B cell (primary cell): Measurements from ENCODE around the gene OCA2. TPM values are rescaled to one million over a fixed set of nuclear protein-coding genes. Genes with fewer than 3 reads are reported as not detected.

Experiments
- ATAC-seq: fragments of 200-7000 bp; cut with Tn5 transposase; one replicate; pipeline ENCODE4 v1.10.0; 2021; ENCODE audit warnings: low read depth, mild to moderate bottlenecking, moderate number of reproducible peaks, moderate library complexity
- CTCF ChIA-PET: fragments of 350-600 bp; sonication (Branson Sonifier 250); formaldehyde crosslinking; loops from one replicate; lab custom pipeline; 2021; ENCODE audit warnings: antibody characterized with exemption, inconsistent platforms; lab: Charles Lee
- POLR2A ChIA-PET: fragments of 350-600 bp; sonication (Branson Sonifier 250); formaldehyde crosslinking; loops from one replicate; lab custom pipeline; 2021; ENCODE audit warnings: antibody characterized with exemption; lab: Charles Lee
- DNase-seq: peaks from one replicate; pipeline ENCODE4 v3.0.0; 2013
- H2AFZ ChIP-seq: 2 replicates; pipeline ENCODE4 v1.6.1; 2012; ENCODE audit warnings: mild to moderate bottlenecking, low read depth, low read length; ENCODE audit not compliant: insufficient read depth, poor library complexity, severe bottlenecking
- H3K27ac ChIP-seq, 2 donors: 1 replicate in 1 of 2; 2 replicates in 1 of 2; pipeline ENCODE4 v1.5.1; 2012 to 2013; ENCODE audit warnings: low read length in 2 of 2, mild to moderate bottlenecking in 2 of 2, moderate library complexity in 1 of 2
- H3K27me3 ChIP-seq, 4 experiments: fragments of 200-600 bp in 1 of 4; sonication (generic) in 1 of 4; replicated peaks in 1 of 4; 1 replicate in 2 of 4; 2 replicates in 2 of 4; pipeline versions ENCODE4 v1.6.1 to v1.7.0; 2013 to 2016; ENCODE audit warnings: low read length in 3 of 4, mild to moderate bottlenecking in 2 of 4, mixed read lengths in 1 of 4, moderate library complexity in 1 of 4; ENCODE audit not compliant: insufficient read depth in 4 of 4, control insufficient read depth in 3 of 4; ENCODE audit errors: control extremely low read depth in 1 of 4
- H3K36me3 ChIP-seq, 2 experiments: replicated peaks in 1 of 2; 1 replicate in 1 of 2; 2 replicates in 1 of 2; pipeline versions ENCODE4 v1.6.1 to v1.7.1; 2013; ENCODE audit warnings: low read length in 1 of 2; ENCODE audit not compliant: insufficient read depth in 2 of 2, control insufficient read depth in 1 of 2; ENCODE audit errors: control extremely low read depth in 1 of 2, extremely low read depth in 1 of 2
- H3K4me1 ChIP-seq, 2 donors: fragments of 200-600 bp in 1 of 2; sonication (generic) in 1 of 2; 1 replicate in 1 of 2; 2 replicates in 1 of 2; pipeline versions ENCODE4 v1.5.1 to v1.6.1; 2013 to 2017; ENCODE audit warnings: low read length in 2 of 2; ENCODE audit not compliant: control insufficient read depth in 2 of 2, insufficient read depth in 2 of 2
- H3K4me2 ChIP-seq: replicated peaks from 2 replicates; pipeline ENCODE3; 2012; ENCODE audit warnings: mild to moderate bottlenecking, low read depth, low read length; ENCODE audit not compliant: poor library complexity, severe bottlenecking
- H3K4me3 ChIP-seq, 5 experiments: fragments of 200-600 bp in 1 of 5; sonication (generic) in 1 of 5; 1 replicate in 3 of 5; 2 replicates in 2 of 5; pipeline versions ENCODE4 v1.5.1 to v1.7.0; 2011 to 2016; ENCODE audit warnings: low read length in 4 of 5, mild to moderate bottlenecking in 4 of 5, low read depth in 2 of 5, control low read depth in 1 of 5, moderate library complexity in 1 of 5; ENCODE audit not compliant: insufficient read depth in 1 of 5; ENCODE audit errors: control extremely low read depth in 1 of 5, extremely low read depth in 1 of 5
- H3K79me2 ChIP-seq: fragments of 200-600 bp; sonication (generic); one replicate; pipeline ENCODE4 v1.6.0; 2016; ENCODE audit warnings: low read length; ENCODE audit not compliant: control insufficient read depth, insufficient read depth
- H3K9ac ChIP-seq: fragments of 200-600 bp; sonication (generic); 2 replicates; pipeline ENCODE4 v1.6.1; 2017; ENCODE audit warnings: mild to moderate bottlenecking, low read length, moderate library complexity
- H3K9me3 ChIP-seq, 3 donors: one replicate each; pipeline versions ENCODE4 v1.6.1 to v1.7.1; 2013; ENCODE audit warnings: low read length in 2 of 3; ENCODE audit not compliant: control insufficient read depth in 2 of 3, insufficient read depth in 1 of 3; ENCODE audit errors: control extremely low read depth in 1 of 3
- H4K20me1 ChIP-seq: 2 replicates; pipeline ENCODE4 v1.6.0; 2012; ENCODE audit warnings: mild to moderate bottlenecking, low read length; ENCODE audit not compliant: insufficient read depth, control insufficient read depth, poor library complexity, severe bottlenecking
- H3K27ac Mint-ChIP-seq: one replicate; pipeline ENCODE4 v1.8.0; 2021; ENCODE audit warnings: mixed read lengths
- H3K27me3 Mint-ChIP-seq: one replicate; pipeline ENCODE4 v1.8.0; 2021; ENCODE audit warnings: mixed read lengths
- H3K4me1 Mint-ChIP-seq: one replicate; pipeline ENCODE4 v1.8.0; 2021; ENCODE audit warnings: mixed read lengths
- H3K4me3 Mint-ChIP-seq: one replicate; pipeline ENCODE4 v1.8.0; 2021; ENCODE audit warnings: mixed read lengths
- H3K9me3 Mint-ChIP-seq: one replicate; pipeline ENCODE4 v1.8.0; 2022; ENCODE audit warnings: mixed read lengths; ENCODE audit not compliant: insufficient read depth
- CTCF ChIP-seq: fragments of 200-600 bp; IDR thresholded peaks from one replicate; pipeline ENCODE4 v1.8.0; 2022; ENCODE audit warnings: antibody characterized with exemption, mild to moderate bottlenecking
- EZH2 ChIP-seq: IDR thresholded peaks from 2 replicates; pipeline ENCODE4 v1.6.1; 2012; ENCODE audit warnings: borderline replicate concordance, low read depth, mild to moderate bottlenecking, moderate library complexity, low read length; ENCODE audit not compliant: insufficient read depth, poor library complexity, severe bottlenecking
- WGBS: methylation state at CpG from one replicate; pipeline ENCODE4 v1.1.5; 2013; ENCODE audit warnings: missing lambda C conversion rate; ENCODE audit not compliant: insufficient coverage; 5-methylcytosine and 5-hydroxymethylcytosine counted together
- intact Hi-C: fragments of 100-400 bp; cut with micrococcal nuclease; formaldehyde crosslinking; loops from one replicate; pipeline ENCODE4 v1.10.0; 2022
- polyA plus RNA-seq: library from polyadenylated mRNA; depleted of rRNA; stranded (reverse); fragments of >200 nt; gene quantifications from 2 replicates; pipeline ENCODE4 v1.2.3, GENCODE V29; 2012
- total RNA-seq, 2 donors: library from RNA; stranded (reverse); fragments of 120-200 nt in 1 of 2; gene quantifications; 1 replicate in 1 of 2; 2 replicates in 1 of 2; pipeline versions ENCODE4 v1.2.3 to v1.2.4, GENCODE V29; 2013 to 2022

OCA2 gene
- total and polyA plus RNA-seq, 2 donors (not counting 1 experiment from before 2014, with no cell fraction given): 0.12 TPM; not detected in 1

DNA sequence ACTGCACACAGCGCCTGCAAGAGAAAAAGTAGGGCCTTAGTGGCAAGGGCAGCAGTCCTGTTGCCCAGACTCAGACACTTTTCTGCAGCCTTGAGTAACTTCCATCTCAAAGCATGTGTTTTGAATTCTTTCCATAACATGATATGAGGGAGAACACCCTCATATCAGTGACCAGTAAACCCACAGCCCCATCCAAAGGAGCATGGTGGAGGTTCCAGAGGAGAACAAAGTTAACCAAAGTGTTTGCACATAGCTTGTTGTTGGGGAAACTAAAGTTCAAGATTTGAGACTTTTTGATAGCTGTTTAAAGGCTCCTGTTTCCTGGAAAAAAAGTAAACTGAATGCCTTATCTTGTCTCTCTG, 74.2 kb downstream of the OCA2 start:
- H3K27ac Mint-ChIP-seq: no peak overlapping the region
- H3K9ac ChIP-seq: no peak overlapping the region
- H3K9me3 ChIP-seq: peaks cover 0 to 3% (median 0%) of the 10 kb centered on the region in 3 donors
- no peaks in the 10 kb centered on the region for H4K20me1 ChIP-seq
- DNase-seq (no peak), ATAC-seq (no peak)
- POLR2A ChIA-PET: no interaction called here
- H3K4me1 Mint-ChIP-seq: no peaks in the 10 kb centered on the region
- H3K4me3 Mint-ChIP-seq: no peak overlapping the region
- no peaks in the 10 kb centered on the region for H3K27me3 ChIP-seq
- H3K9me3 Mint-ChIP-seq: no peaks in the 10 kb centered on the region
- H3K4me3 ChIP-seq: no peak overlapping the region
- WGBS: 88% methylated on average over 1 of the region's 1 CpG
- no peak overlapping the region for H2AFZ ChIP-seq
- no peak overlapping the region for H3K27ac ChIP-seq
- no peak overlapping the region for H3K4me2 ChIP-seq
- H3K4me1 ChIP-seq: no peaks in the 10 kb centered on the region
- no peaks in the 10 kb centered on the region for H3K36me3 ChIP-seq
- no peaks in the 10 kb centered on the region for H3K79me2 ChIP-seq
- CTCF ChIA-PET: no interaction called here
- TF ChIP-seq EZH2 (no peak), CTCF (no peak)
- intact Hi-C loops: no loop called here
- no peaks in the 10 kb centered on the region for H3K27me3 Mint-ChIP-seq

DNA sequence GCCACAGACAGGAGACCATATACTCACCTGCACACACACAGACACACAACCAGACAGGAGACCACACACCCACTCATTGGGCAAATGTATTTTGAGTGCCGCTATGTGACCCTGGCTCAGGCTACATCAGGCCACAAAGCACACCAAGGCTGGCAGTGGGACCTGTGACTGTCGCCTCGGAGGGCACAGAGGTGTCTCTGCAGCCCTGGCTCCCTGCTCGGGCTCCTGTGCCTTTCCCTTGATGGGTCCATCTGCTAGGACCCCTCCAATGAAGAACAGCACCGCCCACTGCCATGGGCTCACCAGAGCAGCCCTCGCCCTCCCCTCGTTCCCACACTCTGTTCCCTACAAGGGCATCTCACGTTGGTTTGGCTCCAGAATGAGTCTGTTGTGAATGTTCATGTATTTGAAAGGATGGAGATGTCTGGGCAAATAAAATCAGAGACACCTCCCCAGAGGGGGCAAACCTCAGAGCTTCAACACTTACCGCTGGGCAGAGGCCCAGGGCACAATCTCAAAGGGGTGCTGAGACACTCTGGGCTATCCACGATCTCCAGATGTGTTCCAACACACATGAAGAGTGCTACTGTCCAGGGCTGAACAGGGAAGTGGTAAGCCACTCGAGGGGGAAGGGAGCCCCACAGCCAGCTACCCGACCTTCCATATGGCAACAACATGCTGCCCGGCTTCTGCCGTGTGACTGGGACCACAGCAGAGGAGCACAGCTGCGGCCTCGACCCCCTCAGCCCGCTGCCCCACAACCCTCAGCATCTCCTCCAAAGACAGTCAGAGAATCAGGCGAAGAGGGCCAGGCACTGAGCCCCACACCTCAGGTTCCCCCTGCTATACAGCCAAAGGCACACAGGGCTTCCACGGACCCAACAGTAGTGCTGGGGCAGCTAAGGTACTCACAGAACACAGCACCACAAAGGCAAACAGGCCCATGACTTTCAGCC, 74.9 kb downstream of the OCA2 start:
- Mint-ChIP-seq H3K27ac (no peak overlapping the region), H3K27me3 (no peaks in the 10 kb centered on the region)

More for the DNA sequence above, 74.9 kb downstream of the OCA2 start:
- Histone ChIP-seq H3K27ac (no peak overlapping the region), H3K27me3 (no peaks in the 10 kb centered on the region), H3K9me3 (peaks cover 0 to 3% (median 0%) of the 10 kb centered on the region in 3 donors), H3K4me1 (no peaks in the 10 kb centered on the region), H3K36me3 (no peaks in the 10 kb centered on the region), H3K4me2 (no peak overlapping the region), H3K79me2 (no peaks in the 10 kb centered on the region), H3K4me3 (no peak overlapping the region), H3K9ac (no peak overlapping the region), H4K20me1 (no peaks in the 10 kb centered on the region), H2AFZ (no peak overlapping the region)
- intact Hi-C loops: no loop called here
- DNase-seq (no peak), ATAC-seq (no peak)
- Mint-ChIP-seq H3K9me3 (no peaks in the 10 kb centered on the region), H3K4me3 (no peak overlapping the region), H3K4me1 (no peaks in the 10 kb centered on the region)
- TF ChIP-seq EZH2 (no peak), CTCF (no peak)
- CTCF ChIA-PET: no interaction called here
- POLR2A ChIA-PET: no interaction called here
- 65% methylated on average over 15 of the region's 19 CpGs for WGBS
